ENCODE results near the gene TMSB10. TPM values are rescaled to one million over a fixed set of nuclear protein-coding genes. Genes with fewer than 3 reads are reported as not detected.
"Not testable (repeated sequence)": the region's sequence is repeated elsewhere in the genome, so short reads cannot be mapped to it uniquely, and the experiment has no call there.

The TMSB10 gene
- total and polyA plus RNA-seq, 4 experiments from 2014 or later, result 1,218 to 6,561 (median 3,402) TPM

DNA sequence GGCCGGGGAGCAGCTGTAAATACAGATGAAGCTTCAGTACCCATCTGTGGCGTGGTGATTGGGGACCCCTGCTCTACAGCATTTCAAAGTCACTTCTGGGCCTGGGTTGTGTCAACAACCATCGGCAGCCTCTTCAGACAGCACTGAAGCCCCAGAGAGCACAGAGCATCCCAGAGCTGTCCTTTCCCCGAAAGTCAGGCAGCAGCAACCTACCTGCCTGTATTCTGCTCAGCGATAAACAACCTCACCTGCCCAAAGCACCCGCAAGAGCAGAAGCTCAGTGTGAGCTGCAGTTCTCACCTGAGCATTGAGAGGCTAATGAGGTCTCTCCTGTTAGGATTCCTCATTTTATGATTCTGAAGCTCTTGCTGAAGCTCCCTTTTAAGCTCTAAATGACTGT is 43.9 kb upstream of the TMSB10 start:
- intact Hi-C loops (cut with micrococcal nuclease), result no loop called here
- DNase-seq, result no peak
- Mint-ChIP-seq H3K36me3 (peaks cover 43 to 50% of the 10 kb centered on the region in 2 donors), H3K4me3 (peak overlapping the region in 6 of 8 donors; percentile 38 to 74 (median 60)), H3K9me3 (peaks cover 0 to 2% (median 0%) of the 10 kb centered on the region in 8 donors), H3K27ac (peak overlapping the region; percentile 77 to 94 (median 89)), H3K27me3 (no peaks in the 10 kb centered on the region), H3K4me1 (peaks cover 80 to 97% (median 89%) of the 10 kb centered on the region in 4 donors)
- H3K27me3 ChIP-seq (ENCODE audit: insufficient read depth, low read length), result no peaks in the 10 kb centered on the region
- CTCF ChIA-PET (ENCODE audit: partially characterized antibody), result interaction anchor here (0.8 to 6.1 kb wide), 16 partner anchors 8 to 364 kb away, joined by 3 to 70 read pairs (median 4); partner anchors contain the start of gene TRABD2A
- POLR2A ChIA-PET (ENCODE audit: partially characterized antibody), result interaction anchor here (1.0 to 11.5 kb wide), 8 partner anchors 13 to 120 kb away, joined by 3 to 132 read pairs (median 6); partner anchors contain the start of gene TRABD2A
- peaks cover 94% of the 10 kb centered on the region for H3K4me1 ChIP-seq (ENCODE audit: insufficient read depth, low read length)
- H3K9me3 ChIP-seq (ENCODE audit: control insufficient read depth in 1 of 2, low read length in 2 of 2), result no peaks in the 10 kb centered on the region
- H3K4me3 ChIP-seq (ENCODE audit: low read length in 2 of 2), result no peak overlapping the region
- no peaks in the 10 kb centered on the region for H3K36me3 ChIP-seq (ENCODE audit: insufficient read depth, low read length)
- no peak overlapping the region for H3K27ac ChIP-seq (ENCODE audit: low read depth, low read length)

GRCh38 chr2:84862006-84862405 is 43.5 kb upstream of the TMSB10 start:
- Mint-ChIP-seq H3K36me3 (peaks cover 39 to 45% of the 10 kb centered on the region in 2 donors), H3K27me3 (no peaks in the 10 kb centered on the region), H3K4me3 (peak overlapping the region in 7 of 8 donors; percentile 38 to 74 (median 59)), H3K27ac (peak overlapping the region; percentile 53 to 94 (median 89)), H3K4me1 (peaks cover 79 to 97% (median 88%) of the 10 kb centered on the region in 4 donors), H3K9me3 (no peaks in the 10 kb centered on the region)
- H3K4me3 ChIP-seq (ENCODE audit: low read length in 2 of 2), result no peak overlapping the region
- ChIA-PET POLR2A (ENCODE audit: partially characterized antibody) (interaction anchor here (1.1 to 11.5 kb wide), 7 partner anchors 13 to 121 kb away, joined by 3 to 132 read pairs (median 6); partner anchors contain the start of gene TRABD2A), CTCF (ENCODE audit: partially characterized antibody) (interaction anchor here (1.0 to 6.1 kb wide), 15 partner anchors 9 to 365 kb away, joined by 3 to 70 read pairs (median 5); partner anchors contain the start of gene TRABD2A)
- H3K27me3 ChIP-seq (ENCODE audit: insufficient read depth, low read length), result no peaks in the 10 kb centered on the region
- no peak overlapping the region for H3K27ac ChIP-seq (ENCODE audit: low read depth, low read length)
- no peak for DNase-seq
- peaks cover 94% of the 10 kb centered on the region for H3K4me1 ChIP-seq (ENCODE audit: insufficient read depth, low read length)
- no peaks in the 10 kb centered on the region for H3K9me3 ChIP-seq (ENCODE audit: control insufficient read depth in 1 of 2, low read length in 2 of 2)
- intact Hi-C loops (cut with micrococcal nuclease), result no loop called here
- no peaks in the 10 kb centered on the region for H3K36me3 ChIP-seq (ENCODE audit: insufficient read depth, low read length)

DNA sequence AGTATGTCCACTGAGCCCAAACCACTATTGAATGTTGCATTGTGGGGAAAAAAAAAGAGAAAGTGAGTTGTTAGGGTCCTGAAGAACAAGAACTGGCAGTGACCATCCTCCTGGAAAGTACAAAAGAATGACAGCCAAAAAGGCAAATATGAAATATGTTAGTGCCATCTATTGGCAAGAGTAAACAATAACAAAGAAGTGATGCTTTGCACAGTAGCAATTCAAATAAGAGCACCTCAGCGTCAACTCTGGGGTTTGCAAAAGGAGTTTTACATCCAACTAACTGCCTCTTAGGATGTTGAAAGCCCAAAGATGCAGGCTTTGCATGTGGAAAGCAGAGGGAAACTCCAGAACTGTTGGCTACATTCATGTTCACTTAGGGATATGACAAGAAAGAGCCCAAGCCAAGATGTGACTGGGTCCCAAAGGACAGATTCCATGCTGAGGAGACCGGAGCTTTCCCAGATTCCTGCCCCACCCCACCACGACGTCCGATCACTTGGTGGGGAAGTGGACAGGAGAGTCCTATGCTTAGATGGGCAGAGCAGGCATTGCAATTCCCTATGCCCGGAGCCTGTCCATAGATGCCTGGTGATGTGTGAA is 40.2 kb upstream of the TMSB10 start:
- H3K4me1 ChIP-seq (ENCODE audit: insufficient read depth, low read length), result peaks cover 80% of the 10 kb centered on the region
- Mint-ChIP-seq H3K27ac (peak overlapping the region; percentile 72 to 95 (median 91)), H3K9me3 (peaks cover 0 to 4% (median 0%) of the 10 kb centered on the region in 8 donors), H3K27me3 (no peaks in the 10 kb centered on the region), H3K36me3 (peaks cover 39 to 44% of the 10 kb centered on the region in 2 donors), H3K4me3 (peak overlapping the region; percentile 30 to 82 (median 63)), H3K4me1 (peaks cover 61 to 92% (median 74%) of the 10 kb centered on the region in 4 donors)
- H3K27ac ChIP-seq (ENCODE audit: low read depth, low read length), result no peak overlapping the region
- no peak overlapping the region for H3K4me3 ChIP-seq (ENCODE audit: low read length in 2 of 2)
- peak in 4 of 5 donors; percentile 52 to 64 (median 55) for DNase-seq
- POLR2A ChIA-PET (ENCODE audit: partially characterized antibody), result interaction anchor here (0.9 to 11.5 kb wide), 11 partner anchors 16 to 370 kb away, joined by 3 to 132 read pairs (median 9); partner anchors contain the start of gene TRABD2A
- intact Hi-C loops (cut with micrococcal nuclease), result loop anchor here (1.0 to 5.0 kb wide), 7 partner anchors 17 to 370 kb away; no protein-coding TSS in a partner anchor
- no peaks in the 10 kb centered on the region for H3K9me3 ChIP-seq (ENCODE audit: control insufficient read depth in 1 of 2, low read length in 2 of 2)
- CTCF ChIA-PET (ENCODE audit: partially characterized antibody), result interaction anchor here (0.6 to 6.1 kb wide), 28 partner anchors 10 to 373 kb away, joined by 3 to 70 read pairs (median 4); partner anchors contain the start of genes DNAH6 and TRABD2A
- no peaks in the 10 kb centered on the region for H3K27me3 ChIP-seq (ENCODE audit: insufficient read depth, low read length)
- H3K36me3 ChIP-seq (ENCODE audit: insufficient read depth, low read length), result peaks cover 4% of the 10 kb centered on the region

DNA sequence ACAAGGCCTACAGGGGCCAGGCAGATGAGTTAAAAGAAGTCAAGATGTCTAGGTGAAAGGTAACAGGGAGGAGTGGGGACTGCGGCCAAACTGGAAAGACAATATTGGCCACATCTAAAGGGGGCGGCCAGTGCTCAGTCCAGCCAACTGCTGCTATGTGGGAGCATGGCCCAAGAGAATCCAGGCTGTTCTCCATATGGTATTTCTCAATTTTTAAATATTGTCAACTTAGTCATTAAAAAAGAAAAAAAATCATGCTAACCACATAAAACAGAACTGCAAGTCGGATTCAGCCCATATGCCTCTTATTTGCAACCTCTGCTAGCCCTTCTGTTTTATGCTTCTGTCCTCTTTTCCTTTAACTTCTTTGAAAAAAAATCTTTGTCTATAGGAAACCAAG is 39.3 kb upstream of the TMSB10 start:
- no peak overlapping the region for H3K4me3 ChIP-seq (ENCODE audit: low read length in 2 of 2)
- Mint-ChIP-seq H3K4me3 (peak overlapping the region in 1 of 8 donors; percentile 30), H3K27me3 (no peaks in the 10 kb centered on the region), H3K9me3 (peaks cover 0 to 4% (median 0%) of the 10 kb centered on the region in 8 donors), H3K36me3 (peaks cover 38 to 44% of the 10 kb centered on the region in 2 donors), H3K27ac (peak overlapping the region; percentile 26 to 93 (median 90)), H3K4me1 (peaks cover 61 to 92% (median 75%) of the 10 kb centered on the region in 4 donors)
- DNase-seq, result no peak
- H3K9me3 ChIP-seq (ENCODE audit: control insufficient read depth in 1 of 2, low read length in 2 of 2), result no peaks in the 10 kb centered on the region
- H3K36me3 ChIP-seq (ENCODE audit: insufficient read depth, low read length), result peaks cover 4% of the 10 kb centered on the region
- intact Hi-C loops (cut with micrococcal nuclease), result loop anchor here (5.0 kb wide), 1 partner anchor 34 kb away; no protein-coding TSS in a partner anchor
- no peak overlapping the region for H3K27ac ChIP-seq (ENCODE audit: low read depth, low read length)
- CTCF ChIA-PET (ENCODE audit: partially characterized antibody), result interaction anchor here (0.8 to 6.1 kb wide), 12 partner anchors 10 to 373 kb away, joined by 3 to 70 read pairs (median 8); no protein-coding TSS in a partner anchor
- H3K27me3 ChIP-seq (ENCODE audit: insufficient read depth, low read length), result no peaks in the 10 kb centered on the region
- POLR2A ChIA-PET (ENCODE audit: partially characterized antibody), result interaction anchor here (0.9 to 11.5 kb wide), 7 partner anchors 15 to 125 kb away, joined by 3 to 132 read pairs (median 10); partner anchors contain the start of gene TRABD2A
- H3K4me1 ChIP-seq (ENCODE audit: insufficient read depth, low read length), result peaks cover 80% of the 10 kb centered on the region

GRCh38 chr2:84868327-84868726 is 37.1 kb upstream of the TMSB10 start:
- H3K27me3 Mint-ChIP-seq; DNase-seq; H3K4me3 Mint-ChIP-seq; H3K27ac ChIP-seq (ENCODE audit: low read depth, low read length); H3K36me3 ChIP-seq (ENCODE audit: insufficient read depth, low read length); H3K9me3 ChIP-seq (ENCODE audit: control insufficient read depth in 1 of 2, low read length in 2 of 2); H3K4me3 ChIP-seq (ENCODE audit: low read length in 2 of 2); H3K27me3 ChIP-seq (ENCODE audit: insufficient read depth, low read length); H3K9me3 Mint-ChIP-seq: not testable (repeated sequence)
- Mint-ChIP-seq H3K36me3 (peaks cover 28 to 43% of the 10 kb centered on the region in 2 donors), H3K4me1 (peaks cover 53 to 86% (median 71%) of the 10 kb centered on the region in 4 donors), H3K27ac (peak overlapping the region in 1 of 7 donors; percentile 93)
- intact Hi-C loops (cut with micrococcal nuclease), result loop anchor here (5.0 kb wide), 1 partner anchor 36 kb away; no protein-coding TSS in a partner anchor
- POLR2A ChIA-PET (ENCODE audit: partially characterized antibody), result interaction anchor here (1.0 to 3.4 kb wide), 6 partner anchors 11 to 39 kb away, joined by 3 to 19 read pairs (median 6); partner anchors contain the start of gene TMSB10
- CTCF ChIA-PET (ENCODE audit: partially characterized antibody), result interaction anchor here (1.2 to 7.9 kb wide), 8 partner anchors 9 to 342 kb away, joined by 4 to 64 read pairs (median 6); no protein-coding TSS in a partner anchor
- H3K4me1 ChIP-seq (ENCODE audit: insufficient read depth, low read length), result peaks cover 74% of the 10 kb centered on the region

- H3K27me3 Mint-ChIP-seq, result no peaks in the 10 kb centered on the region
- H3K4me1 ChIP-seq (ENCODE audit: insufficient read depth, low read length), result peaks cover 75% of the 10 kb centered on the region
- H3K9me3 ChIP-seq (ENCODE audit: control insufficient read depth in 1 of 2, low read length in 2 of 2), result no peaks in the 10 kb centered on the region
- no peak for DNase-seq
- H3K36me3 Mint-ChIP-seq, result peaks cover 29 to 54% of the 10 kb centered on the region in 2 donors
- peaks cover 11% of the 10 kb centered on the region for H3K36me3 ChIP-seq (ENCODE audit: insufficient read depth, low read length)
- no peaks in the 10 kb centered on the region for H3K27me3 ChIP-seq (ENCODE audit: insufficient read depth, low read length)
- H3K4me3 Mint-ChIP-seq, result peak overlapping the region in 6 of 8 donors; percentile 4 to 74 (median 38)
- peaks cover 56 to 87% (median 72%) of the 10 kb centered on the region in 4 donors for H3K4me1 Mint-ChIP-seq
- ChIA-PET CTCF (ENCODE audit: partially characterized antibody) (interaction anchor here (0.8 to 7.9 kb wide), 7 partner anchors 11 to 344 kb away, joined by 3 to 64 read pairs (median 6); partner anchors contain the start of gene TRABD2A), POLR2A (ENCODE audit: partially characterized antibody) (interaction anchor here (0.9 to 3.4 kb wide), 6 partner anchors 9 to 55 kb away, joined by 3 to 19 read pairs (median 4); partner anchors contain the start of gene TMSB10)
- intact Hi-C loops (cut with micrococcal nuclease), result no loop called here
- peaks cover 0 to 4% (median 0%) of the 10 kb centered on the region in 8 donors for H3K9me3 Mint-ChIP-seq
- H3K4me3 ChIP-seq (ENCODE audit: low read length in 2 of 2), result no peak overlapping the region
- H3K27ac ChIP-seq (ENCODE audit: low read depth, low read length), result no peak overlapping the region
- H3K27ac Mint-ChIP-seq, result peak overlapping the region; percentile 48 to 93 (median 81)
These were observed 35.1 kb upstream of the TMSB10 start for GRCh38 chr2:84870306-84870705.

All from CD4-positive, alpha-beta memory T cell (primary cell).